Measurements from ENCODE around the gene BANF1.
A peak's percentile ranks its signal among the peaks of the same experiment; 100 is the strongest.

The BANF1 gene

DNA sequence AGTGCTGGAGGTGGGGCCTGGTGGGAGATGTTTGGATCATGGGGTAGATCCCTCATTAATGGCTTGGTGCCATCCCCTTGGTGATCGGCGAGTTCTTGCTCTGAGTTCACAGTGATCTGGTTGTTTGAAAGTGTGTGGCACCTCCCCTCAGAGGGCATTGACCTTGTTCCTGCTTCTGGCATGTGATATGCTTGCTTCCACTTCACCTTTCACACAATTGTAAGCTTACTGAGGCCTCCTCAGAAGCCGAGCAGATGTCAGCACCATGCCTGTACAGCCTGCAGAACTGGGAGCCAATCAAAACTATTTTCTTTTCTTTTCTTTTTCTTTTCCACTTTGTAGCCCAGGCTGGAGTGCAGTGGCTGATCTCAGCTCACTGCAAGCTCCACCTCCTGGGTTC, 35.0 kb downstream of the BANF1 start:
- no peak for DNase-seq (ENCODE audit: low read depth in 2 of 2)

DNA sequence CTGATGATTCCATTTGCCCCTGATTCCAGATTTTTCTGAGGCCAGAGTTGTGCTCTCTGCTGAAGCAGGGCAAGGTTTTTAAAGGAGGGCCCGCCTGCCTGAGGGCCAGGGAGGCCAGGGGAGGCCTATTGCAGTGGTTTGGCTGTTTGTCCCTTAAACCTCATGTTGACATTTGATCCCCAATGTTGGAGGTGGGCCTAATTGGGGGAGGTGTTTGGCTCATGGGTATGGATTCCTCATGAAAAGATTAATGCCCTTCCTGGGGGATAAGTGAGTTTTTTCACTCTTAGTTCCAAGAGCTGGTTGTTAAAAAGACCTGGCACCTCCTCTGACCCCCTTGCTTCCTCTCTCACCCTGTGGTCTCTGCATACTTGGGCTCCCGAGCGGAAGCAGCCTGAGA, 37.5 kb downstream of the BANF1 start:
- no peak for DNase-seq (ENCODE audit: low read depth in 2 of 2)

DNA sequence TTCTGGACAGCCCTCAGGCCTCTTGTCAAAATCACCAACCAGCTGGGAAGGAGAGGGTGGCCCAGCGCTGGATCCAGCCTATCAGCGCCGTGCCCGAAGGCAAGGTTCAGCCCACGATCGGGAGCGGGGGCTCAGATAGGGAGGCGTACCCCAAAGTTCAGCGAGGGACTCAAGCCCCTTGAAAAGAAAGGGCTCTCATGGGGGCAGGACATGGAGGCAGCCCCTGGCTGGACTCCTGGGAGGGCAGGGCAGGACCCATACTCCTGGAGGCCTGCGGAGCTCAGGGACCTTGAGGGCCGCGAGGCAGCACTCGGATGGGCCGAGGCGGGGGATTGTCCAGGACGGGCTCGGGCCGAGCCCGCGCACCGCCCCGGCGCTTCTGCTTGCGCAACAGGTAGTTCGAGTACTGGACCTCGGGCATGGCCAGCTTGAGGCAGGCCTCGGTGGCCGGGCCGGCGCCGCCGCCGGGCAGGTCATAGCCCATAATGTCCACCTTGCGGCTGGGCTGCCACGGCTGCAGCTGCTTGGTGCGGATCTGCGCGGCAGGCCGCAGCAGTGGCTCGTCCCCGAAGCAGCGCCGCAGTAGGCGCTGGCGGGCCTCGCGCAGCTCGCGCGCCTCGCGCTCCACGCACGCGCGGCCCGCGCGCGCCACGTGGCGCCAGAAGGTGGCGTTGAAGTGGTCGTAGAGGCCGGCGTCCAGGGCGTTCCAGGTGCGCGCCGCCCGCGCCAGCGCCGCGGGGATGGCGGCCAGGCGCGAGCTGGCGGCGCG, 40.1 kb downstream of the BANF1 start:
- no peak for DNase-seq (ENCODE audit: low read depth in 2 of 2)

DNA sequence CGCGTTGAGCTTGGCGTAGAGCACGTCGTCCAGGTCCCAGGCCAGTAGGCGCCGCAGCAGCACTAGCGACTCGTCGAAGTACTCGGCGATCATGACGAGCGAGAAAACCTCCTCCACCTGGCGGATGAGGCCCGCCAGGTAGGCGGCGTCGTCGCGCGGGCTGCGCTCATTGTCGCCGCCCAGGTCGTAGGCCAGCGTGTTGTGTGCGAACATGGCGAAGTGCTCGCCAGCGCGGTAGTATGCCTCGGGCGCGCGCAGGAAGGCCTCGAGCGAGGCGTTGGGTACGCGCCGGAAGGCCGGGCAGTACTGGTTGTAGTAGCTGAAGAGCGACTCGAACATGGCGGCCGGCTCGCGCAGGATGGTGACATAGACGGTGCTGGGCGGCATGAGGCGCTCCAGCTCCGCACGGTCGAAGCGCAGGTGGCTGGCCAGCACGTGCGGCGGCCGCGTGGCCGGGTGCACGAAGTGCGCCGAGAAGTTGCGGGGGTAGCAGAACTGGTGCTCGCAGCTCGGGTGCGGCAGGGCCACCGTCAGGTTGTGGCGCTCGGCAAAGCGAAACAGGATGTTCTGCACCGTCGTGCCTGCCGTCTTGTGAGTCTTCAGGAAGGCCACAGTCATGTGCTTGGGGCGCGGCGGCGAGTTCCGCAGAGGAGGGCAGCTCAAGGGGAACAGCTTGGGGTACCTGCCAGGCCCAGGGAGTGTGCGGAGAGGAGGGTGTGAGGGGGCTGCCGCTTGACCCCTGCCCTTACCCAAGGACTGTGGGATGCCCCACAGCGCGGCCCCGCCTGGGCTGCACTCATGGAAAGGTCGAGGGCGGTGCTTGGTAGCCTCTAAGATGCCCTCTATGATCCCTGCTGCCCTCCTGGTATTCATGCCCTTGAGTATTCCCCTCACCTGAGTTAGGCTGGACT, 40.9 kb downstream of the BANF1 start:
- no peak for DNase-seq (ENCODE audit: low read depth in 2 of 2)

DNA sequence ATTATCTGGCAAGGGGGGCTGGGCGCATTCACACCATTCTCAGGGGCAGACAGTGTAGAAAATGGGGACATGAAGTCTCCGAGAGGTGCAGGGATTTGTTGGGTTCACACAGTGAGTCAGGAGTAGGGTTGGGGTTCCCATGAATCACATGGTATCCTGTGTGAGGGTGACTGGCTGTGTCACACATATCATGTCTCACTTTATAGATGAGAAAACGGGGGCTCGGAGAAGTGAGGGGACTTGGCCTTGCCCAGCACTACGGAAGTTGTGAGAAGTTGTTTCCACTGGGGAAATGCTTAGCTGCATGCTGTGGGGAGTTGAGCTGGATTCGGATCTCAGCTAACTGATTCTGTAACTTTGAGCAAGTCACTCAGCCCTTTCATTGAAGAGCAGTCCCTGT, 42.5 kb downstream of the BANF1 start:
- no peak for DNase-seq (ENCODE audit: low read depth in 2 of 2)

DNA sequence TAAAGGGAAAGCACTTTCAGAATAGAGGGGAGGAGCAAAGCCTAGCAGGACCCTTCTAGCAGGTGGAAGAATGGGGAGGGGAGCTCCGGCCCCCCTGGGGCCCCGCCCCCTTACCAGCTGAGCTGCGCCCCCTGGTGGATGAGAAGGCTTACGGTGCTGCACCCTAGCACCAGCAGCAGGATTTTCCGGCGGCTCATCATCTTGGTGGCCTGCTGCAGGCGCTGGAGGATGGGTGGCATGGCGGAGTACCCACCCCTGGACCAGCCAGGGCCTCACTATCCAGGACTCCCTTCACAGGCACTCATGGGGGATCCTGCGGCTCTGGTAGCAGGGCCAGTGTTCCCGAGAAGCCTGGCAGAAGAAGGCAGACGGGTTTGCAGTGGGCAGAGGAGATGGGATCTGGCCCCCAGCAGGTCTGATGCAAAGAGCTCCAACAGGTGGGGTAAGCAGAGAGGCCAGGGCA, 42.9 kb downstream of the BANF1 start:
- DNase-seq (ENCODE audit: low read depth in 2 of 2): peak; percentile 79 to 82

DNA sequence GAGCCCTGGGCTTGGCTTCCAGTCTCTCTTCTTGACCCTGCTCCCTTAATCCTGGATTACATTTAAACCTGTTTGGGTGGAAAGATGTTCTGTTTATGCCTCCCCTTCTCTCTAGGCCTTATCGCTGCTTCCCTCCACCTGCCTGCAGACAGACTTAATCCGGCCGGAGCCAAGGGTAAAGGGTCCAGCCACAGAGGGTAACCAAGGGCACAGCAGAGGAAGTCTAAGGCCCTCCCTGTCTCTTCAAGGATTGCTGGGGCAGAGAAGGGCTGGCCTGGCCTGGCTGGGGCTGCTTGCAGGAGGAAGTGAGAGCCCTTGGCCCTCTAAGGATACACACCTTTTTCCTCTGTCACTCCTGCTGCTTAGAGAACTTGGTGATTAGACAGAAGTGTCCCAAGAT, 44.6 kb downstream of the BANF1 start:
- no peak for DNase-seq (ENCODE audit: low read depth in 2 of 2)

DNA sequence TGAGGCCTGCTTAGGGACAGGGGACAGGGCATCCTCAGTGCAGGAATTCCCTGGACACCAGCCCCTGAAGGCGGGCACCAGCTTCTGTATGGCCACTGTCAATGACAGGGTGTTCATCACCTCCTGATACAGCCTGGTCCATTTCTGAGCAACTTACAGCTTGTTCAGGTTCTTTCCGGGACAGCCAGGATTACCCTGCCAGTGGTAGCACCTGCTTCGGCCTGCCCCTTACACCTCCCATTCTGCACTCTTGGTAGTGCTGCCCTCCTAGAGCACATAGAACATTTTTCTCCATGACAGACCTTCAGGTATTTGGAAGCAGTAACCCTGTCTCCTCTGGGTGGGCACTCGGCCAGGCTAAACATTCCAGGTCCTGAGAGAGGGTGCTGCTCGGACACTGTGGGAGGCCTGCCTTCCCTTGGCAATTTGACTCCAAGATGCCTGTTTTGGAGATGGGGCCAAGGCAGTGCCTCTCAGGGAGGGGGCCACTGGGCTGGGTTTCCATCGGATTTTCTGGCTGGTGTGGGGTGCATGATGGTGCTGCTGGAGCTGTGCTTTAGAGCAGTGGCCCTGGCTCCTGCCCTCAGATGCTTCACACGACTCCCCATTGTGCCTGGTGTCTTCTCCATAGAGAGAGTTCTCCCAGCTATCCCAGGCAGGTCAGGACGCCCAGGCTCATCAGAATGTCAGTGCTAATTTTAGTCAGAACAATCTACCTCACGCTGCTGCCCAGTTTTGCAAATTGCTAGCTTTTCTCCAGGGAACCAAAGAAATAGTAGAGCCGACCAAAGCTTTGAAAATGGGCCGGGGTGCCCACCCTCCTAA, 45.5 kb downstream of the BANF1 start:
- no peak for DNase-seq (ENCODE audit: low read depth in 2 of 2)

DNA sequence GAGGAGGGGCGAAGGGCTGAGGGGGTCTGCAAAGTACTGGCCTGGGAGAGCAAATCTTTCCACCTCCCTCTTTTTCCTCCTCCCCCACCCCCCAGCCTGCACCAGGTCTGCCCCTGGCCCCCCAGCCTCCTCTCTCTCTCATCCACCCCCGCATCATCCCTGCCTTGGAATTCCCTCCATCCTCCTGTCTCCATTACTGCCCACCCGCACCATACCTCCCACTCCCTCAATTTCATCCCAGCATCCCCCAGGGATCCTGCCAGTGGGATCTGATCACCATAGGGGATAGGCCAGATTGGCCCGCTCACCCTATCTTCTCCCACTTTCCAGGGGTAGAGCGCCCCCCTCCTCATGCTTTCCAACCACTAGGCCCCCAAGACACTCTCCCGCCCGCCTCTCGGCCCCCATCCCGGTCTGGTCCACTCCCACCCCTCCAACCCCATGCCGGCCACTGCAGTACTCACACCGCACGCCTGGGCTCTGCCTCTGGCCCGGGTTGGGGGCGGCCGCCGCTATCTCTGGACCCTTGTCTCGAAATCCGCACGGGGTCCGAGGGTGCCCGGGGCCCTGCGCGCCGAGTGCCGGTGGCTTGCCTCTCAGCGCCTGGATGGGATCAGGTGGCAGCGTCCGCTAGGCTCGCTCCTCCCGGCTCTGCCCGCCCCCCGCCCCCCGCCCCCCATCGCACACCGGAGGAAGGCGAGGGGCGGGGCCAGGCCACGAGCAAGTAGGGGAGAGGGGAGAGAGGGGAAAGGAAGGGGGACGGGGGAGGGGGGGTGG, 46.4 kb downstream of the BANF1 start, which contains the start of gene GAL3ST3:
Gene GAL3ST3 (minus strand): TSS at position 615 of the 777 bp plus-strand sequence. CDS start 3,746 bp downstream, outside the sequence.
- DNase-seq (ENCODE audit: low read depth in 2 of 2): no peak

DNA sequence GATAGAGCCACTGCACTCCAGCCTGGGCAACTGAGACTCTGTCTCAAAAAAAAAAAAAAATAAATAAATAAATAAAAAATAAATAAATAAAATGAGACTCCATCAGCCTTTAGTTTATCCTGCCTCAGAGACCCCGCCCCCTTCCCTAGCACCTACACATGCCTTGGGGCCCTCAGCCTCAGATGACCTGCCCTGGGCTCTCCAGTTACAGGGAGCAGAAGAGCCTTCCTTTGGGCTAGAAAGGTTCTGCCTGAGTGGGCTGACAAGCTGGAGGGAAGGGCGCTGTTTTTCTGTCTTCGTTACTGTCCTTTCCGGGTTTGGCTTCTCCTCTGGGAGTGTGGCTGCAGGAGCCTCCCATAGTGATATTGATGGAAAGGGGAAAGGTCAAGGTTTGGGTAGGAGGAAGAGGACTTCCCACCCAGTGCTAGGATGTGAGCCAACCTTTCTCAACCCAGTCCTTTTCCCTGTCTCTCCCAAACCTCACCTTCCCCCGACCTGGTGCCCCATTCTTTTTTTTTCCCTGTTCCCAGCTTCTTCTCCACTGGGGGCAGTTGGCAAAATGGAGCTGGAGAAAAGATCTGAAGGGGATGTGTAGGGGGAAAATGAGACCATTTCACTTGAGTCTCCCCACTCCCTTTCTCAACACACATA, 48.4 kb downstream of the BANF1 start:
- DNase-seq (ENCODE audit: low read depth in 2 of 2): no peak

DNA sequence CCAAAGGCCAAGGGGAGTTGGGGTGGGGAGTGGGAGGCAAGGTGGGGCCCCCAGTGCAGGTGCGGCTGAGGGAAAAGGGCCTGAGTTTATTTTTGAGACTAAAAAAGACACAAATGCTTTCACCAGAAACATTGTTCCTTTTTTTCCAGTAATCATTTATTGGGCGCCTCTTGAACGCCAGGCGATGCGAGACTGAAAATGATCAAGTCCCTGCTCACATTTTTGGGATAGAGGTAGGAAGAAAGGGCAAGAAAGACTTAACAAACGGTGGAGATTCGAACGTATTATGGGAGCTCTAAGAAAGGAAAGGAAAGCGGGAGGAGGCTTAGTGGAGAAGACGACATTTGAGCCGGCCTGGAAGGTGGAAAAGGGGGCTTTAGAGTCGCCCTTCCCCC, 49.1 kb downstream of the BANF1 start:
- DNase-seq (ENCODE audit: low read depth in 2 of 2): no peak

DNA sequence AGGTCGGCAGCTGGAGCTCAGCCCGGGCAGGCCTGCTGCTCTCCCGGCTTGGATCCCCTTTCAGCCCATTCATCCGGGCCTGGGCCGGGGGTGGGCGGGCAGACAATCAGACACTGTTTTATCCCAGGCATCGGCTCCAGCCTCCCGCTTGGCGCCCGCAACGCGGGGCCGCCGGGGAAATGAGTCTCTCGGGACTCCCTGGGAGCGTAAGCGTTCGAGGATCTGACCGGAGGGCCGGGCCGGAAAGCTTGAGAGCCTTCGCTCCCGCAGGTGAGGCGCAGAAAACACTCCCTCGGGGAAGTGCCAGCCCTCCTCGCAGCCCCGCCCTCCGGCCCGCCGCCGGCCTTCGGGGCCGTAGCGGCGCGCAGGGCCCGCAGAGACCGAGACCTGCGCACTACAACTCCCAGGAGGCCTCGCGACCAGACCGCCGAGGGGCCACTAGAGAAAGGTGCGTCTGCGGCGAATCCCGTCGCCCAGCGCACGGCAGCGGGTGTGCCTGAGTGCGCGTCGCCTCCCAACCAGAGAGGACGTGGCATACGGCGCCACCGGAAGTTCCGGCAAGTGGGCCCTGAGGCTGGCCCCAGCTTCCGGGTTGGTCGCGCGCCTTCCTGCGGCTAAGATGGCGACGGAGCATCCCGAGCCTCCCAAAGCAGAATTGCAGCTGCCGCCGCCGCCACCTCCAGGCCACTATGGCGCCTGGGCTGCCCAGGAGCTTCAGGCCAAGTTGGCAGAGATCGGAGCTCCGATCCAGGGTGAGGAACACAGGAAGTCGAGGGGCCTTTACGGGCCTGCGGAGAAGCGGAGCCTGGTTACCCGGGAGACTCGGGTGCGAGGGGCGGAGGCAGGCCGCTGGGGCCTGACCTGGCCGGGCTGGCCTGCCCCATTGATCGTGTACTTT, 49.7 kb downstream of the BANF1 start, which contains the start of gene SF3B2:
Gene SF3B2 (plus strand): TSS at position 599 of the 898 bp plus-strand sequence. CDS start 21 bp downstream, at position 620.
- peak; percentile 92 to 94 for DNase-seq (ENCODE audit: low read depth in 2 of 2)

DNA sequence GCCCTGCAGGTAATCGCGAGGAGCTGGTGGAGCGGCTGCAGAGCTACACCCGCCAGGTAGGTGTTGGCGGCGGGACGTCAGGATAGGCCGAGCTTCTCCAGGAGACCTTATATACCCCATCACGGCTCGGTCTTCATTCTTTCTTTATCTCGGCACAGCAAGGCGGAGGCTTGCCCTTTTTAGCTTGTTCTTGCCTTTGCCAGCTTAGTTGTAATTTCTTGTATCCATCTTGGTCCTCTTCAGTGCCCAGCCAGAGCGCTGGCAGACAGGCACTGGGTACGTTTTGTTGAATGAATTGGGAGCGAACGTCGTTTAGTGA, 50.3 kb downstream of the BANF1 start:
- no peak for DNase-seq (ENCODE audit: low read depth in 2 of 2)
